SKM-1 (cell line): ENCODE data around the gene AFF3.
A peak's percentile ranks its signal among the peaks of the same experiment; 100 is the strongest.

Experiments used
- DNase-seq: peaks from one replicate; lab custom pipeline; 2025; ENCODE audit not compliant: unreplicated experiment; lab: John Stamatoyannopoulos, UW

The AFF3 gene

GRCh38 chr2:99726691-99727090, 415.7 kb downstream of the AFF3 start:
- DNase-seq, result no peak

GRCh38 chr2:99725820-99726219, 416.6 kb downstream of the AFF3 start:
- no peak for DNase-seq

GRCh38 chr2:99722476-99722875, 419.9 kb downstream of the AFF3 start:
- DNase-seq, result no peak

- no peak for DNase-seq
Observed at GRCh38 chr2:99719102-99719501, 423.3 kb downstream of the AFF3 start.

GRCh38 chr2:99715956-99716355, 426.4 kb downstream of the AFF3 start:
- no peak for DNase-seq

GRCh38 chr2:99714349-99714748, 428.0 kb downstream of the AFF3 start:
- no peak for DNase-seq

- no peak for DNase-seq
Observed at GRCh38 chr2:99711144-99711543, 431.2 kb downstream of the AFF3 start.

- no peak for DNase-seq
Observed at GRCh38 chr2:99710721-99711120, 431.7 kb downstream of the AFF3 start.

- no peak for DNase-seq
Observed at GRCh38 chr2:99709229-99709628, 433.2 kb downstream of the AFF3 start.

GRCh38 chr2:99708231-99708630, 434.2 kb downstream of the AFF3 start:
- no peak for DNase-seq

GRCh38 chr2:99707592-99707991, 434.8 kb downstream of the AFF3 start:
- no peak for DNase-seq

GRCh38 chr2:99706735-99707134, 435.7 kb downstream of the AFF3 start:
- DNase-seq, result no peak

GRCh38 chr2:99701503-99701902, 440.9 kb downstream of the AFF3 start:
- DNase-seq, result peak; percentile 17

GRCh38 chr2:99700482-99701398, 441.6 kb downstream of the AFF3 start:
- no peak for DNase-seq

GRCh38 chr2:99698896-99699295, 443.5 kb downstream of the AFF3 start:
- DNase-seq, result no peak

GRCh38 chr2:99697811-99698568, 444.4 kb downstream of the AFF3 start:
- DNase-seq, result no peak

GRCh38 chr2:99695944-99696253, 446.5 kb downstream of the AFF3 start:
- no peak for DNase-seq

- no peak for DNase-seq
Observed at GRCh38 chr2:99695130-99695943, 447.1 kb downstream of the AFF3 start.

GRCh38 chr2:99694331-99694730, 448.1 kb downstream of the AFF3 start:
- DNase-seq, result no peak

- no peak for DNase-seq
Observed at GRCh38 chr2:99692785-99693184, 449.6 kb downstream of the AFF3 start.

GRCh38 chr2:99691926-99692325, 450.5 kb downstream of the AFF3 start:
- no peak for DNase-seq
